Neuronal stem cell (in vitro differentiated cells): Measurements from ENCODE around the gene NPPA.
A peak's percentile ranks its signal among the peaks of the same experiment; 100 is the strongest.

Experiments
- DNase-seq: peaks from one replicate; pipeline ENCODE4 v3.0.0-alpha.2; 2013; ENCODE audit warnings: low spot score
- H2AFZ ChIP-seq: one replicate; pipeline ENCODE4 v1.6.1; 2013; ENCODE audit warnings: mild to moderate bottlenecking, low read length, inconsistent platforms
- H2AK5ac ChIP-seq: 2 replicates; pipeline ENCODE4 v1.6.1; 2013; ENCODE audit warnings: low read depth, mild to moderate bottlenecking, inconsistent platforms, low read length, moderate library complexity, mixed read lengths
- H2BK120ac ChIP-seq: 2 replicates; pipeline ENCODE4 v1.6.1; 2013; ENCODE audit warnings: low read depth, mild to moderate bottlenecking, inconsistent platforms, low read length, moderate library complexity, mixed read lengths
- H2BK12ac ChIP-seq: one replicate; pipeline ENCODE4 v1.6.1; 2013; ENCODE audit warnings: low read length, inconsistent platforms
- H2BK15ac ChIP-seq: 2 replicates; pipeline ENCODE4 v1.6.1; 2013; ENCODE audit warnings: mild to moderate bottlenecking, low read length, inconsistent platforms, mixed read lengths
- H2BK5ac ChIP-seq: one replicate; pipeline ENCODE4 v1.6.1; 2013; ENCODE audit warnings: inconsistent platforms, mild to moderate bottlenecking, low read length, moderate library complexity
- H3K14ac ChIP-seq: one replicate; pipeline ENCODE4 v1.6.1; 2013; ENCODE audit warnings: low read length, inconsistent platforms
- H3K18ac ChIP-seq: 2 replicates; pipeline ENCODE4 v1.6.1; 2013; ENCODE audit warnings: low read length, inconsistent platforms
- H3K23ac ChIP-seq: 2 replicates; pipeline ENCODE4 v1.6.1; 2013; ENCODE audit warnings: low read depth, mild to moderate bottlenecking, mixed read lengths, low read length, inconsistent platforms; ENCODE audit not compliant: poor library complexity
- H3K27ac ChIP-seq: replicated peaks from 3 replicates; pipeline ENCODE4 v1.5.1; 2013; ENCODE audit warnings: low read length, inconsistent platforms
- H3K27me3 ChIP-seq, 3 experiments: 2 replicates each; pipeline ENCODE4 v1.6.1; 2013; ENCODE audit warnings: low read length in 3 of 3, mild to moderate bottlenecking in 2 of 3, inconsistent platforms in 1 of 3, low read depth in 1 of 3, mixed read lengths in 1 of 3, moderate library complexity in 1 of 3; ENCODE audit not compliant: control insufficient read depth in 3 of 3, insufficient read depth in 3 of 3
- H3K36me3 ChIP-seq, 2 donors: replicated peaks in 1 of 2; 2 replicates each; pipeline ENCODE4 v1.6.1; 2013; ENCODE audit warnings: low read length in 2 of 2; ENCODE audit not compliant: control insufficient read depth in 2 of 2, insufficient read depth in 2 of 2
- H3K4ac ChIP-seq: 2 replicates; pipeline ENCODE4 v1.6.1; 2013; ENCODE audit warnings: inconsistent platforms, mild to moderate bottlenecking, low read length, moderate library complexity
- H3K4me1 ChIP-seq, 2 donors: 1 replicate in 1 of 2; 2 replicates in 1 of 2; pipeline ENCODE4 v1.6.1; 2013; ENCODE audit warnings: low read length in 2 of 2, low read depth in 1 of 2; ENCODE audit not compliant: control insufficient read depth in 2 of 2, insufficient read depth in 1 of 2
- H3K4me2 ChIP-seq: one replicate; pipeline ENCODE4 v1.6.1; 2013; ENCODE audit warnings: mild to moderate bottlenecking, low read length, inconsistent platforms; ENCODE audit not compliant: insufficient read depth, poor library complexity, severe bottlenecking
- H3K4me3 ChIP-seq, 2 donors: 2 replicates each; pipeline ENCODE4 v1.5.1; 2013; ENCODE audit warnings: low read length in 2 of 2, mild to moderate bottlenecking in 2 of 2, inconsistent platforms in 1 of 2, moderate library complexity in 1 of 2
- H3K79me1 ChIP-seq: one replicate; pipeline ENCODE4 v1.6.1; 2013; ENCODE audit warnings: low read depth, mild to moderate bottlenecking, inconsistent platforms, low read length, moderate library complexity
- H3K9ac ChIP-seq: one replicate; pipeline ENCODE4 v1.6.1; 2013; ENCODE audit warnings: mild to moderate bottlenecking, low read depth, low read length, inconsistent platforms; ENCODE audit not compliant: poor library complexity
- H3K9me3 ChIP-seq, 2 donors: replicated peaks in 1 of 2; 2 replicates each; pipeline versions ENCODE3 to v1.6.1; 2013; ENCODE audit warnings: low read length in 2 of 2, mild to moderate bottlenecking in 2 of 2, inconsistent platforms in 1 of 2, low read depth in 1 of 2, mixed read lengths in 1 of 2, moderate library complexity in 1 of 2; ENCODE audit not compliant: control insufficient read depth in 2 of 2, insufficient read depth in 1 of 2
- H4K8ac ChIP-seq: one replicate; pipeline ENCODE4 v1.6.1; 2013; ENCODE audit warnings: low read depth, mild to moderate bottlenecking, inconsistent platforms, low read length, moderate library complexity
- H4K91ac ChIP-seq: one replicate; pipeline ENCODE4 v1.6.1; 2013; ENCODE audit warnings: low read length, low read depth, mild to moderate bottlenecking, inconsistent platforms; ENCODE audit not compliant: poor library complexity
- WGBS, 2 donors: extraction: QIAGEN DNeasy Blood & Tissue Kit; methylation state at CpG; one replicate each; pipeline ENCODE4 v1.1.7; 2013; ENCODE audit warnings: missing lambda C conversion rate in 2 of 2, mixed read lengths in 1 of 2; ENCODE audit not compliant: insufficient read length in 2 of 2, insufficient replicate concordance in 1 of 2; ENCODE audit errors: extremely low coverage in 2 of 2; 5-methylcytosine and 5-hydroxymethylcytosine counted together

The NPPA gene

GRCh38 chr1:11835441-11836225, 11.9 kb downstream of the NPPA start:
- Histone ChIP-seq H4K91ac (no peak overlapping the region), H3K27ac (no peak overlapping the region), H3K27me3 (peaks cover 0 to 1% (median 0%) of the 10 kb centered on the region in 3 experiments), H3K4me1 (no peaks in the 10 kb centered on the region), H2BK12ac (no peak overlapping the region), H3K9ac (peak overlapping the region; percentile 16), H3K4ac (no peak overlapping the region), H3K36me3 (peaks cover 76 to 96% of the 10 kb centered on the region in 2 donors), H2BK120ac (no peak overlapping the region), H3K79me1 (peaks cover 4% of the 10 kb centered on the region), H3K14ac (no peak overlapping the region), H2AK5ac (no peak overlapping the region), H2BK5ac (no peak overlapping the region), H3K4me3 (no peak overlapping the region), H3K4me2 (no peak overlapping the region), H4K8ac (no peak overlapping the region), H2AFZ (no peak overlapping the region), H3K23ac (peak overlapping the region; percentile 25), H3K9me3 (peaks cover 0 to 2% of the 10 kb centered on the region in 2 donors), H3K18ac (no peak overlapping the region), H2BK15ac (no peak overlapping the region)
- WGBS, 2 donors, result no CpG with 5 or more reads among the region's 28 CpGs
- no peak for DNase-seq

DNA sequence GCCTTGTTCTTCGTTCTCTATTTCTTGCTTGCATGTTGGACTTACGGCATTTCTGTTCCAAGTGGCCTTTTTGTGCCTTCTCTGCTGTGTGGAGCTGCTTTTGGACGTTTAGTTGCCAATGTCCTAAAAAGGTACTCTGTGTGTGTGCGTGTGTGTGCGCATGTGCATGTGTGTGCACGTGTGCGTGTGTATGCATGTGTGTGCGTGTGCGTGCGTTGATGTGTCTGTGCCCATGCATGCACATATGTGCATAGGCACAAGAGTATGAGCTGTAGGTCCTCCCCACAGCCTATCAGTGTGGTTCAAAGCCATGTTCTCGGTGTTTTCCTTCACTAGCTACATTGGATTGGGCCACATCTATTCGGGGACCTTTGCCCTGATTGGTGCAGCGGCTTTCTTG, 13.7 kb downstream of the NPPA start:
- Histone ChIP-seq H2BK120ac (no peak overlapping the region), H2AFZ (no peak overlapping the region), H3K4me2 (no peak overlapping the region), H3K9ac (no peak overlapping the region), H2BK5ac (no peak overlapping the region), H3K27me3 (peaks cover 0 to 1% (median 0%) of the 10 kb centered on the region in 3 experiments), H3K27ac (no peak overlapping the region), H3K14ac (no peak overlapping the region), H4K91ac (no peak overlapping the region), H2BK12ac (no peak overlapping the region), H4K8ac (peak overlapping the region; percentile 65), H2AK5ac (no peak overlapping the region), H3K4me3 (peak overlapping the region in 1 of 2 donors; percentile 71), H3K79me1 (peaks cover 4% of the 10 kb centered on the region), H3K9me3 (peaks cover 0 to 4% of the 10 kb centered on the region in 2 donors), H3K23ac (no peak overlapping the region), H3K4ac (no peak overlapping the region), H3K18ac (no peak overlapping the region), H3K36me3 (peaks cover 69 to 95% of the 10 kb centered on the region in 2 donors), H3K4me1 (no peaks in the 10 kb centered on the region), H2BK15ac (no peak overlapping the region)
- WGBS, 2 donors, result no CpG with 5 or more reads among the region's 13 CpGs
- no peak for DNase-seq

- Histone ChIP-seq H3K36me3 (peaks cover 72 to 96% of the 10 kb centered on the region in 2 donors), H2AK5ac (no peak overlapping the region), H3K4me3 (peak overlapping the region in 1 of 2 donors; percentile 71), H4K91ac (no peak overlapping the region), H4K8ac (no peak overlapping the region), H2BK120ac (no peak overlapping the region), H3K9me3 (peaks cover 0 to 4% of the 10 kb centered on the region in 2 donors), H2BK12ac (no peak overlapping the region), H3K4ac (no peak overlapping the region), H3K9ac (no peak overlapping the region), H2BK15ac (no peak overlapping the region), H3K4me2 (no peak overlapping the region), H3K79me1 (peaks cover 4% of the 10 kb centered on the region), H3K14ac (no peak overlapping the region), H3K27me3 (peaks cover 0 to 1% (median 0%) of the 10 kb centered on the region in 3 experiments), H3K23ac (no peak overlapping the region), H3K18ac (no peak overlapping the region), H2AFZ (no peak overlapping the region), H3K27ac (no peak overlapping the region), H2BK5ac (no peak overlapping the region), H3K4me1 (no peaks in the 10 kb centered on the region)
- DNase-seq, result no peak
- WGBS, 2 donors, result no CpG with 5 or more reads among the region's 8 CpGs
These were observed 14.1 kb downstream of the NPPA start for GRCh38 chr1:11833497-11833896.

DNA sequence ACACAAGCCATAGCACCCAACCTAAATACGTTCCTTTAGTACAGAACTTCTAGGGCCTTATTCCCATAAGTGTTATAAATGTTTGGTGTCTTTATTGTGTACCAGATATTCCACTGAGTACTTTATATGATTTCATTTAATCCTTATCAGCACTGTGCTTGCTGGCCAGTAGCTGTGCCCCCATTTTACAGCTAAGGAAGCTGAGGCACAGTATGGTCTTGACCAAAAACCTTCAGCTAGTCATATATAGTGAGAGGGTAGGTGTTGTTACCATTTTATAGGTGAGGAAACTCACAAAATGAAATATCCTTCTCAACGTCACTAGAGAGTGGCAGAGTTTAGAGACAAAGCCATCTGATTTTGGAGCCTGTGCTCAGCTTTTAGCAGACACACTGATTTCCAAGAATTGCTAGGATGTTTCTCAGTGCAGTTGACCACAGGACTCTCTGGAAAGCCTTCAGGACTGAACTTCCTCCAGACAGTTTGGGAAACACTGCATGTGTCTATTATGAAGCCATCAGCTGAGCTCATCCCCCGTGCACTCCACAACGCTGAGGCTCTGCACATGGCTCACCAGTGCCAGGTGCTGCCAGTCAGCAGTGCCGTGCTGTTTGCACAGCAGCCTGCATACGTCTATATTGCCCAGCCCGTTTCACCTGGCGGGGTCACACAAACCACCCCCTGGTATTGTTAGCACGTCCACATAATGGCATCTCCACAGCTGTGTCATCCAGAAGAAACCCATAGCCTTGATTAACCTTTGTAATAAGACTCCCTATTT, 15.4 kb downstream of the NPPA start:
- Histone ChIP-seq H2AK5ac (no peak overlapping the region), H3K27ac (no peak overlapping the region), H3K79me1 (peaks cover 2% of the 10 kb centered on the region), H3K36me3 (peaks cover 72 to 96% of the 10 kb centered on the region in 2 donors), H2AFZ (no peak overlapping the region), H3K27me3 (peaks cover 0 to 1% (median 0%) of the 10 kb centered on the region in 3 experiments), H3K9ac (peak overlapping the region; percentile 66), H3K14ac (no peak overlapping the region), H3K4ac (no peak overlapping the region), H3K23ac (peak overlapping the region; percentile 20), H3K9me3 (peaks cover 0 to 4% of the 10 kb centered on the region in 2 donors), H4K8ac (no peak overlapping the region), H3K4me3 (no peak overlapping the region), H4K91ac (no peak overlapping the region), H3K18ac (no peak overlapping the region), H3K4me1 (no peaks in the 10 kb centered on the region), H2BK15ac (no peak overlapping the region), H2BK12ac (no peak overlapping the region), H2BK5ac (no peak overlapping the region), H2BK120ac (no peak overlapping the region), H3K4me2 (no peak overlapping the region)
- DNase-seq, result no peak
- no CpG with 5 or more reads among the region's 9 CpGs for WGBS, 2 donors
